Kidney glomerular epithelial cell (primary cell): ENCODE measurements around the gene BHLHE41.

Experiments
- DNase-seq: peaks from one replicate; lab custom pipeline; 2025; lab: John Stamatoyannopoulos, UW

Gene BHLHE41

DNA sequence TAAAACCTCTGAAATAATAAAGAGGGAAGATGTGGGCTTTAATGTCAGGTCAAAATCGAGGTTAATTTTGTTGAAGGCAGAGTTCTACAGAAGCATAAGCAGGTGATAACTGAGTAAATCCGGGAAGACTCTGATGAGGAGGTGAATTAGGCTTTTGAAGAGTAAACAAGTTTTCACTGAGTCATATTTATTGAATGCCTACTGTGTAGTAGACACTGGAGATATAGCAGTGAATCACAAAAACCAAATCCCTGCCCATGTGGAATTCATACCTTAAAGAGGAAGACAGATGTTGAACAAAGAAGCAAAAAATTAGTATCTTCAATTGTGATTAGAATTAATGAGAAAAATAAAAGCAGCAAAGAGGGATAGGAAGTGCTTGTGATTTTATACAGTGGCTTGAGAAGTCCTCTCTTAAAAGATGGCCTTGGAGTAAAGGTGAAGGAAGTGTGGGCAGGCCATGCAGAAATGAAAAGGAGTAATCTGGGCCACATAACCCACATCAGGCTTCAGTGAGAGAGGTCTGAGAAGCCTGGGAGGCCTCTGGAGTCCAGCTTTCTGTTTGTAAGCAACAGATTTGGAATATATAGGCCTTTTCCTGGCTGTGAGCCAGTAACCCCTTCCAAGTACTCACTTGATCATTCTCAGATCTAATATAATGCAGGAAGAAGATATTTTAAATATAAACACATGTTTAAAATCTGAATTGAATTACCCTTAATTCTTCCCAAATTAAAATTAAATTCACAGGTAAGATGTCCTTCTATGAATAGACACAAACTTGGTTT, 46.7 kb downstream of the BHLHE41 start:
- no peak for DNase-seq
